SK-N-MC (cell line): ENCODE data around the gene R3HDML.

Experiments
- EZH2 ChIP-seq: fragments of 200-600 bp; sonication (generic); IDR thresholded peaks from one replicate; pipeline ENCODE4 v1.6.1; 2017; ENCODE audit warnings: antibody characterized with exemption
- FOXP2 ChIP-seq: optimal IDR thresholded peaks from 2 replicates; pipeline ENCODE3; 2011; ENCODE audit warnings: mild to moderate bottlenecking, moderate library complexity; ENCODE audit not compliant: insufficient read depth; ENCODE audit errors: extremely low read length, control extremely low read depth
- POLR2AphosphoS5 ChIP-seq: IDR thresholded peaks from 2 replicates; pipeline ENCODE4 v1.6.1; 2012; ENCODE audit warnings: mild to moderate bottlenecking, low read depth, low read length, borderline replicate concordance

- no peak for TF ChIP-seq EZH2
- no peak for TF ChIP-seq POLR2AphosphoS5
- TF ChIP-seq FOXP2 = no peak
These were observed 2.5 kb upstream of the R3HDML start for GRCh38 chr20:44334306-44334705.
